ENCODE measurements around the gene DTWD2.
"Not testable (repeated sequence)": the region's sequence is repeated elsewhere in the genome, so short reads cannot be mapped to it uniquely, and the experiment has no call there.

DTWD2 gene

GRCh38 chr5:118883362-118883761, 105.0 kb downstream of the DTWD2 start:
- no peak overlapping the region for H3K9ac ChIP-seq (ENCODE audit: low read depth in 1 of 2, low read length in 2 of 2)
- no peak overlapping the region for H3K4me3 ChIP-seq (ENCODE audit: low read length in 2 of 2)
- no peak overlapping the region for H3K27ac ChIP-seq (ENCODE audit: low read depth in 2 of 2, low read length in 2 of 2)
- H3K4me1 ChIP-seq (ENCODE audit: control insufficient read depth in 2 of 2, insufficient read depth in 2 of 2, low read length in 2 of 2) = no peaks in the 10 kb centered on the region
- H3K27me3 ChIP-seq (ENCODE audit: control insufficient read depth in 2 of 2, insufficient read depth in 2 of 2, low read length in 2 of 2) = no peaks in the 10 kb centered on the region
- no peaks in the 10 kb centered on the region for H3K9me3 ChIP-seq (ENCODE audit: control insufficient read depth in 2 of 2, low read length in 2 of 2)
- H3K36me3 ChIP-seq (ENCODE audit: control insufficient read depth in 2 of 2, insufficient read depth in 2 of 2, low read length in 2 of 2) = no peaks in the 10 kb centered on the region

- no peaks in the 10 kb centered on the region for H3K4me1 ChIP-seq (ENCODE audit: control insufficient read depth in 2 of 2, insufficient read depth in 2 of 2, low read length in 2 of 2)
- no peak overlapping the region for H3K4me3 ChIP-seq (ENCODE audit: low read length in 2 of 2)
- no peaks in the 10 kb centered on the region for H3K9me3 ChIP-seq (ENCODE audit: control insufficient read depth in 2 of 2, low read length in 2 of 2)
- no peak overlapping the region for H3K9ac ChIP-seq (ENCODE audit: low read depth in 1 of 2, low read length in 2 of 2)
- no peaks in the 10 kb centered on the region for H3K36me3 ChIP-seq (ENCODE audit: control insufficient read depth in 2 of 2, insufficient read depth in 2 of 2, low read length in 2 of 2)
- H3K27ac ChIP-seq (ENCODE audit: low read depth in 2 of 2, low read length in 2 of 2) = no peak overlapping the region
- no peaks in the 10 kb centered on the region for H3K27me3 ChIP-seq (ENCODE audit: control insufficient read depth in 2 of 2, insufficient read depth in 2 of 2, low read length in 2 of 2)
Measured at GRCh38 chr5:118882666-118883065, 105.7 kb downstream of the DTWD2 start.

GRCh38 chr5:118876852-118877251, 111.5 kb downstream of the DTWD2 start:
- H3K4me1 ChIP-seq (ENCODE audit: control insufficient read depth in 2 of 2, insufficient read depth in 2 of 2, low read length in 2 of 2); H3K36me3 ChIP-seq (ENCODE audit: control insufficient read depth in 2 of 2, insufficient read depth in 2 of 2, low read length in 2 of 2); H3K27me3 ChIP-seq (ENCODE audit: control insufficient read depth in 2 of 2, insufficient read depth in 2 of 2, low read length in 2 of 2); H3K4me3 ChIP-seq (ENCODE audit: low read length in 2 of 2); H3K27ac ChIP-seq (ENCODE audit: low read depth in 2 of 2, low read length in 2 of 2); H3K9ac ChIP-seq (ENCODE audit: low read depth in 1 of 2, low read length in 2 of 2): not testable (repeated sequence)
- peaks cover 2 to 12% of the 10 kb centered on the region in 2 donors for H3K9me3 ChIP-seq (ENCODE audit: control insufficient read depth in 2 of 2, low read length in 2 of 2)

GRCh38 chr5:118875131-118875530, 113.2 kb downstream of the DTWD2 start:
- H3K36me3 ChIP-seq (ENCODE audit: control insufficient read depth in 2 of 2, insufficient read depth in 2 of 2, low read length in 2 of 2) = no peaks in the 10 kb centered on the region
- H3K27ac ChIP-seq (ENCODE audit: low read depth in 2 of 2, low read length in 2 of 2) = no peak overlapping the region
- no peak overlapping the region for H3K4me3 ChIP-seq (ENCODE audit: low read length in 2 of 2)
- H3K9me3 ChIP-seq (ENCODE audit: control insufficient read depth in 2 of 2, low read length in 2 of 2) = peaks cover 2 to 12% of the 10 kb centered on the region in 2 donors
- no peak overlapping the region for H3K9ac ChIP-seq (ENCODE audit: low read depth in 1 of 2, low read length in 2 of 2)
- no peaks in the 10 kb centered on the region for H3K27me3 ChIP-seq (ENCODE audit: control insufficient read depth in 2 of 2, insufficient read depth in 2 of 2, low read length in 2 of 2)
- H3K4me1 ChIP-seq (ENCODE audit: control insufficient read depth in 2 of 2, insufficient read depth in 2 of 2, low read length in 2 of 2) = no peaks in the 10 kb centered on the region

GRCh38 chr5:118873417-118873816, 114.9 kb downstream of the DTWD2 start:
- Histone ChIP-seq H3K27me3 (ENCODE audit: control insufficient read depth in 2 of 2, insufficient read depth in 2 of 2, low read length in 2 of 2) (no peaks in the 10 kb centered on the region), H3K36me3 (ENCODE audit: control insufficient read depth in 2 of 2, insufficient read depth in 2 of 2, low read length in 2 of 2) (no peaks in the 10 kb centered on the region), H3K4me3 (ENCODE audit: low read length in 2 of 2) (no peak overlapping the region), H3K9ac (ENCODE audit: low read depth in 1 of 2, low read length in 2 of 2) (no peak overlapping the region), H3K27ac (ENCODE audit: low read depth in 2 of 2, low read length in 2 of 2) (no peak overlapping the region), H3K9me3 (ENCODE audit: control insufficient read depth in 2 of 2, low read length in 2 of 2) (peaks cover 2 to 12% of the 10 kb centered on the region in 2 donors), H3K4me1 (ENCODE audit: control insufficient read depth in 2 of 2, insufficient read depth in 2 of 2, low read length in 2 of 2) (no peaks in the 10 kb centered on the region)

GRCh38 chr5:118863345-118863744, 125.0 kb downstream of the DTWD2 start:
- Histone ChIP-seq H3K27me3 (ENCODE audit: control insufficient read depth in 2 of 2, insufficient read depth in 2 of 2, low read length in 2 of 2) (no peaks in the 10 kb centered on the region), H3K4me3 (ENCODE audit: low read length in 2 of 2) (no peak overlapping the region), H3K27ac (ENCODE audit: low read depth in 2 of 2, low read length in 2 of 2) (no peak overlapping the region), H3K9me3 (ENCODE audit: control insufficient read depth in 2 of 2, low read length in 2 of 2) (no peaks in the 10 kb centered on the region), H3K4me1 (ENCODE audit: control insufficient read depth in 2 of 2, insufficient read depth in 2 of 2, low read length in 2 of 2) (no peaks in the 10 kb centered on the region), H3K36me3 (ENCODE audit: control insufficient read depth in 2 of 2, insufficient read depth in 2 of 2, low read length in 2 of 2) (no peaks in the 10 kb centered on the region), H3K9ac (ENCODE audit: low read depth in 1 of 2, low read length in 2 of 2) (no peak overlapping the region)

- no peak overlapping the region for H3K4me3 ChIP-seq (ENCODE audit: low read length in 2 of 2)
- no peaks in the 10 kb centered on the region for H3K36me3 ChIP-seq (ENCODE audit: control insufficient read depth in 2 of 2, insufficient read depth in 2 of 2, low read length in 2 of 2)
- no peak overlapping the region for H3K9ac ChIP-seq (ENCODE audit: low read depth in 1 of 2, low read length in 2 of 2)
- no peaks in the 10 kb centered on the region for H3K27me3 ChIP-seq (ENCODE audit: control insufficient read depth in 2 of 2, insufficient read depth in 2 of 2, low read length in 2 of 2)
- H3K27ac ChIP-seq (ENCODE audit: low read depth in 2 of 2, low read length in 2 of 2) = no peak overlapping the region
- no peaks in the 10 kb centered on the region for H3K4me1 ChIP-seq (ENCODE audit: control insufficient read depth in 2 of 2, insufficient read depth in 2 of 2, low read length in 2 of 2)
- H3K9me3 ChIP-seq (ENCODE audit: control insufficient read depth in 2 of 2, low read length in 2 of 2) = no peaks in the 10 kb centered on the region
Measured at GRCh38 chr5:118862596-118862995, 125.8 kb downstream of the DTWD2 start.

GRCh38 chr5:118857700-118858099, 130.6 kb downstream of the DTWD2 start:
- Histone ChIP-seq H3K4me3 (ENCODE audit: low read length in 2 of 2) (no peak overlapping the region), H3K4me1 (ENCODE audit: control insufficient read depth in 2 of 2, insufficient read depth in 2 of 2, low read length in 2 of 2) (no peaks in the 10 kb centered on the region), H3K9ac (ENCODE audit: low read depth in 1 of 2, low read length in 2 of 2) (no peak overlapping the region), H3K27ac (ENCODE audit: low read depth in 2 of 2, low read length in 2 of 2) (no peak overlapping the region), H3K27me3 (ENCODE audit: control insufficient read depth in 2 of 2, insufficient read depth in 2 of 2, low read length in 2 of 2) (no peaks in the 10 kb centered on the region), H3K36me3 (ENCODE audit: control insufficient read depth in 2 of 2, insufficient read depth in 2 of 2, low read length in 2 of 2) (no peaks in the 10 kb centered on the region), H3K9me3 (ENCODE audit: control insufficient read depth in 2 of 2, low read length in 2 of 2) (no peaks in the 10 kb centered on the region)

- H3K4me3 ChIP-seq (ENCODE audit: low read length in 2 of 2) = no peak overlapping the region
- no peaks in the 10 kb centered on the region for H3K4me1 ChIP-seq (ENCODE audit: control insufficient read depth in 2 of 2, insufficient read depth in 2 of 2, low read length in 2 of 2)
- H3K9ac ChIP-seq (ENCODE audit: low read depth in 1 of 2, low read length in 2 of 2) = no peak overlapping the region
- H3K27ac ChIP-seq (ENCODE audit: low read depth in 2 of 2, low read length in 2 of 2) = no peak overlapping the region
- no peaks in the 10 kb centered on the region for H3K36me3 ChIP-seq (ENCODE audit: control insufficient read depth in 2 of 2, insufficient read depth in 2 of 2, low read length in 2 of 2)
- no peaks in the 10 kb centered on the region for H3K27me3 ChIP-seq (ENCODE audit: control insufficient read depth in 2 of 2, insufficient read depth in 2 of 2, low read length in 2 of 2)
- H3K9me3 ChIP-seq (ENCODE audit: control insufficient read depth in 2 of 2, low read length in 2 of 2) = no peaks in the 10 kb centered on the region
Measured at GRCh38 chr5:118854819-118855218, 133.5 kb downstream of the DTWD2 start.

GRCh38 chr5:118851785-118852184, 136.6 kb downstream of the DTWD2 start:
- not testable (repeated sequence) for H3K4me1 ChIP-seq (ENCODE audit: control insufficient read depth in 2 of 2, insufficient read depth in 2 of 2, low read length in 2 of 2); H3K4me3 ChIP-seq (ENCODE audit: low read length in 2 of 2); H3K36me3 ChIP-seq (ENCODE audit: control insufficient read depth in 2 of 2, insufficient read depth in 2 of 2, low read length in 2 of 2); H3K9ac ChIP-seq (ENCODE audit: low read depth in 1 of 2, low read length in 2 of 2); H3K27me3 ChIP-seq (ENCODE audit: control insufficient read depth in 2 of 2, insufficient read depth in 2 of 2, low read length in 2 of 2); H3K9me3 ChIP-seq (ENCODE audit: control insufficient read depth in 2 of 2, low read length in 2 of 2); H3K27ac ChIP-seq (ENCODE audit: low read depth in 2 of 2, low read length in 2 of 2)

- H3K4me3 ChIP-seq (ENCODE audit: low read length in 2 of 2); H3K4me1 ChIP-seq (ENCODE audit: control insufficient read depth in 2 of 2, insufficient read depth in 2 of 2, low read length in 2 of 2); H3K27me3 ChIP-seq (ENCODE audit: control insufficient read depth in 2 of 2, insufficient read depth in 2 of 2, low read length in 2 of 2); H3K9ac ChIP-seq (ENCODE audit: low read depth in 1 of 2, low read length in 2 of 2); H3K9me3 ChIP-seq (ENCODE audit: control insufficient read depth in 2 of 2, low read length in 2 of 2); H3K36me3 ChIP-seq (ENCODE audit: control insufficient read depth in 2 of 2, insufficient read depth in 2 of 2, low read length in 2 of 2); H3K27ac ChIP-seq (ENCODE audit: low read depth in 2 of 2, low read length in 2 of 2): not testable (repeated sequence)
Measured at GRCh38 chr5:118849507-118849906, 138.8 kb downstream of the DTWD2 start.
